ENCODE measurements around the gene NXPH1.

Gene NXPH1

DNA sequence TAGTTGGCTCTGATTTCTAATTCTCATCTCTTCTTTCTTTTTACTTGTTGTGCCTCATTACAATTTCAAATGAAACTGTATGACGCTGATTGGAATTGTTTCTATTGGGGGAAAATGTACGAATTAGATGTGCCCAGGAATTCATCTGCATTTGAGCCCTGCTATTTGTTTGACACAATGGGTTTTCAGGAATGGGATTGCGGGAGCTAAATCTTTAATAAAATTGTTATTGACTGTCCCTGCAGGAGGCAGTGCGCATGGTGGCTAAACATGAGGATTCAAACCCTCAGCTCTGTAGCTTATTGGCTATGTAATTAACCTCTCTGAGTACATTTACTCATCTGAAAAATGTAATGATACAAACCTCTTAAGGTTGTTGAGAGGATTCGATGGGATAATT lies 181.6 kb downstream of the NXPH1 start:
- H3K9me3 ChIP-seq = no peaks in the 10 kb centered on the region
- H3K4me1 ChIP-seq (ENCODE audit: control insufficient read depth in 1 of 2, insufficient read depth in 1 of 2, low read depth in 1 of 2, low read length in 1 of 2) = no peaks in the 10 kb centered on the region
- no peaks in the 10 kb centered on the region for H3K36me3 ChIP-seq
- H3K4me3 ChIP-seq (ENCODE audit: low read depth in 1 of 2, low read length in 1 of 2) = no peak overlapping the region
- TF ChIP-seq, protein P1, sequence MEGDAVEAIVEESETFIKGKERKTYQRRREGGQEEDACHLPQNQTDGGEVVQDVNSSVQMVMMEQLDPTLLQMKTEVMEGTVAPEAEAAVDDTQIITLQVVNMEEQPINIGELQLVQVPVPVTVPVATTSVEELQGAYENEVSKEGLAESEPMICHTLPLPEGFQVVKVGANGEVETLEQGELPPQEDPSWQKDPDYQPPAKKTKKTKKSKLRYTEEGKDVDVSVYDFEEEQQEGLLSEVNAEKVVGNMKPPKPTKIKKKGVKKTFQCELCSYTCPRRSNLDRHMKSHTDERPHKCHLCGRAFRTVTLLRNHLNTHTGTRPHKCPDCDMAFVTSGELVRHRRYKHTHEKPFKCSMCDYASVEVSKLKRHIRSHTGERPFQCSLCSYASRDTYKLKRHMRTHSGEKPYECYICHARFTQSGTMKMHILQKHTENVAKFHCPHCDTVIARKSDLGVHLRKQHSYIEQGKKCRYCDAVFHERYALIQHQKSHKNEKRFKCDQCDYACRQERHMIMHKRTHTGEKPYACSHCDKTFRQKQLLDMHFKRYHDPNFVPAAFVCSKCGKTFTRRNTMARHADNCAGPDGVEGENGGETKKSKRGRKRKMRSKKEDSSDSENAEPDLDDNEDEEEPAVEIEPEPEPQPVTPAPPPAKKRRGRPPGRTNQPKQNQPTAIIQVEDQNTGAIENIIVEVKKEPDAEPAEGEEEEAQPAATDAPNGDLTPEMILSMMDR (IDR thresholded peaks at IDR 0.05) = no peak
- no peaks in the 10 kb centered on the region for H3K27me3 ChIP-seq
- H3K27ac ChIP-seq = no peak overlapping the region

GRCh38 chr7:8618441-8619070 lies 185.1 kb downstream of the NXPH1 start:
- no peak overlapping the region for H3K27ac ChIP-seq
- H3K9me3 ChIP-seq = no peaks in the 10 kb centered on the region
- H3K4me1 ChIP-seq (ENCODE audit: control insufficient read depth in 1 of 2, insufficient read depth in 1 of 2, low read depth in 1 of 2, low read length in 1 of 2) = no peaks in the 10 kb centered on the region
- no peaks in the 10 kb centered on the region for H3K36me3 ChIP-seq
- TF ChIP-seq, protein P1 (IDR thresholded peaks at IDR 0.05) = no peak
- H3K27me3 ChIP-seq = no peaks in the 10 kb centered on the region
- H3K4me3 ChIP-seq (ENCODE audit: low read depth in 1 of 2, low read length in 1 of 2) = no peak overlapping the region

GRCh38 chr7:8620169-8620568 lies 186.8 kb downstream of the NXPH1 start:
- no peaks in the 10 kb centered on the region for H3K27me3 ChIP-seq
- no peak overlapping the region for H3K27ac ChIP-seq
- TF ChIP-seq, protein P1 (IDR thresholded peaks at IDR 0.05) = no peak
- H3K9me3 ChIP-seq = no peaks in the 10 kb centered on the region
- no peaks in the 10 kb centered on the region for H3K36me3 ChIP-seq
- no peak overlapping the region for H3K4me3 ChIP-seq (ENCODE audit: low read depth in 1 of 2, low read length in 1 of 2)
- no peaks in the 10 kb centered on the region for H3K4me1 ChIP-seq (ENCODE audit: control insufficient read depth in 1 of 2, insufficient read depth in 1 of 2, low read depth in 1 of 2, low read length in 1 of 2)

DNA sequence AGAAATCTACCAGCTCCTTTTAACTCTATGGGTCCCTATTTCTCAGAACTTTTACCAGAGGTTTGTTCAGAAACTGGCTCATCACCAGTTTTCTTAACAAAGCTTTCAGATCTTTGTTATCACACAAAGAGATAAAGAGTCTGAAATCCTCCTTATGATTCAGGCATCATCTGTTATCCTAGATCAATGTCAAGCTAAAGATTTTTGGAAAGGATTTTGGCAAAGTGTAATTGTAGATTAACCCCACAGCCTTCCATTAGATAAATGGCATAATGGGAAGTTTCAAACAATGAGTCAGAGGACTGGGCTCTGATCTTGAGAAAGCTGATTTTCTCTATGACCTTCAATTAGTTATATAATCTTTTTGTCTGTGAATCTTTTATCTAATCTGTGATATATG lies 192.2 kb downstream of the NXPH1 start:
- no peaks in the 10 kb centered on the region for H3K36me3 ChIP-seq
- no peak overlapping the region for H3K27ac ChIP-seq
- no peaks in the 10 kb centered on the region for H3K4me1 ChIP-seq (ENCODE audit: control insufficient read depth in 1 of 2, insufficient read depth in 1 of 2, low read depth in 1 of 2, low read length in 1 of 2)
- TF ChIP-seq, protein P1 (IDR thresholded peaks at IDR 0.05) = no peak
- no peak overlapping the region for H3K4me3 ChIP-seq (ENCODE audit: low read depth in 1 of 2, low read length in 1 of 2)
- H3K9me3 ChIP-seq = no peaks in the 10 kb centered on the region
- no peaks in the 10 kb centered on the region for H3K27me3 ChIP-seq

DNA sequence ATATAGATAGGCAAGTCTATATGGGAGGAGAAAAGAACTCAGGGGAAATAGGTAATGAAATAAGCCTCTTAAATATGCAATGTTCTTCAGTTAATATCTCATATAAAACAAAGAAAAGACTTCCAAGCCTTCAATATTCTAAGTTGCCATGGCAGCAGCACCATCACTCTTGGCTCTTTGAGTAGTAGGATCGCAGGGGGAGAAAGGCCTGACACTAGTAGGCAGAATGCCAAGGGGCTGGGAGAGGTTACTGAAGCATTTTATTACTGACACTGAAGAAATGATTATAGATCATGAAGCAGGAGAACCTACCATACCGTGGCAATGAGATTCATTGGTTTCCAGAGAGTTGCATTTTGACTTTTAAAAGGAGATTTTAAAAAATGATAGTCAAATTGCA lies 193.9 kb downstream of the NXPH1 start:
- Histone ChIP-seq H3K27ac (no peak overlapping the region), H3K27me3 (no peaks in the 10 kb centered on the region), H3K9me3 (no peaks in the 10 kb centered on the region), H3K36me3 (no peaks in the 10 kb centered on the region), H3K4me1 (ENCODE audit: control insufficient read depth in 1 of 2, insufficient read depth in 1 of 2, low read depth in 1 of 2, low read length in 1 of 2) (no peaks in the 10 kb centered on the region), H3K4me3 (ENCODE audit: low read depth in 1 of 2, low read length in 1 of 2) (no peak overlapping the region)
- TF ChIP-seq, protein P1 (IDR thresholded peaks at IDR 0.05) = no peak

All from neutrophil (primary cell).